Measurements from ENCODE around the gene ZDHHC17. TPM values are rescaled to one million over a fixed set of nuclear protein-coding genes. Genes with fewer than 3 reads are reported as not detected.

Gene ZDHHC17
- total RNA-seq, 6 experiments from 2014 or later, result 7.7 to 12.2 (median 9.5) TPM

DNA sequence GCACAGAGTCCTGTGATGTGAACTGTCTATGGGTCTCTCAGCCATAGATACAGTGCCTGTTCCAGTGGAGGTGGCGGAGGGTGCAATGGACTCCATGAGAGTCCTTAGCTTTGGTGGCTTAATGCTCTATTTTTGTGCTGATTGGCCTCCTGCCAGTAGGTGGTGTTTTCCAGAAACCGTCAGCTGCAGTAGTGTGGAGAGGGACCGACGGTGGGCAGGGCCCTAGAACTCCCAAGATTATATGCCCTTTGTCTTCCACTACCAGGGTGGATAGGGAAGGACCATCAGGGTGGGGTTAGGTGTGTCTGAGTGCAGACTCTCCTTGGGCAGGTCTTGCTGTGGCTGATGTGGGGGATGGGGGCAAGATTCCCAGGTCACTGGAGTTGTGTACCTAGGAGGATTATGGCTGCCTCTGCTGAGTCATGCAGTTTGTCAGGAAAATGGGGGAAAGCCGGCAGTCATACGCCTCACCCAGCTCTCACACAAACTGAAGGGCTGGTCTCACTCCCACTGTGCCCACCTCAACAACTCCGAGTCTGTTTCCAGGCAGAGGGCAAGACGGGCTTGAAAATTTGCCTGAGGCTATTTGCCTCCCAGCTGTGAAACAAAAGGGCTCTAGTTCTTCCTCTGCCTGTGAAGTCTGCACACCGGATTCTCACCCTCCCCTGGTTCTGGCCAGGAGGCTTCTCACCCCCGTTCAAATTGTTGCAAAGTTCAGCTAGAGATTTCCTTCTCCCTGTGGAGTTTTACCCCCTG is 24.9 kb upstream of the ZDHHC17 start:
- Histone ChIP-seq H3K9me3 (no peaks in the 10 kb centered on the region), H3K27ac (no peak overlapping the region), H3K4me1 (no peaks in the 10 kb centered on the region), H3K27me3 (no peaks in the 10 kb centered on the region), H3K36me3 (no peaks in the 10 kb centered on the region), H3K4me3 (no peak overlapping the region)
- TF ChIP-seq POLR2A (IDR thresholded peaks at IDR 0.05) (no peak), CTCF (IDR thresholded peaks at IDR 0.05) (no peak)
- WGBS (ENCODE audit: insufficient coverage, low coverage, low lambda C conversion rate, missing lambda C conversion rate), result 83% methylated on average over 7 of the region's 10 CpGs
- DNase-seq, result no peak
- no peak for ATAC-seq
- intact Hi-C loops (cut with DNase I), result no loop called here

DNA sequence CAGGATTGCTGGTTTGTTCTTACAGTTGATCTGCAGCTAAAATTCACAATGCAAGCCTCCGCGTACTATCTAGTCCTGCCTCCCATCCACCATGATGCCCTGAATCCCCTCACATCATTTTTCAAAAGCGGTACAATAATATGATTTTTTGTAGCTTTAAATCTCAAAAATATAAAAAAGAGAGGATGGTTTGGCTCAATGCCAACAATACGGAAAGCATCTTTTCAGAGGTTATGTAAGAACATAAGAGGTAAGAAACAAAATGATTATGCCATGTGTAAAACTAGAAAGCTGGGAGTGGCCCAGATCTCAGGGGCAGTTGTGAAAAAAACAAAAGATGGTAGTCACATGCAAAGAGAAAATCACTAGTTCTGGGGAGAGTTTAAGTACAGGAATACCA is 24.0 kb upstream of the ZDHHC17 start:
- Histone ChIP-seq H3K27me3 (no peaks in the 10 kb centered on the region), H3K4me1 (no peaks in the 10 kb centered on the region), H3K27ac (no peak overlapping the region), H3K9me3 (no peaks in the 10 kb centered on the region), H3K36me3 (no peaks in the 10 kb centered on the region), H3K4me3 (no peak overlapping the region)
- intact Hi-C loops (cut with DNase I), result no loop called here
- no peak for TF ChIP-seq POLR2A (IDR thresholded peaks at IDR 0.05)
- TF ChIP-seq CTCF (IDR thresholded peaks at IDR 0.05), result no peak
- DNase-seq, result no peak
- WGBS (ENCODE audit: insufficient coverage, low coverage, low lambda C conversion rate, missing lambda C conversion rate), result 75% methylated on average over 4 of the region's 4 CpGs
- no peak for ATAC-seq

- Histone ChIP-seq H3K27me3 (no peaks in the 10 kb centered on the region), H3K36me3 (no peaks in the 10 kb centered on the region), H3K4me3 (no peak overlapping the region), H3K4me1 (no peaks in the 10 kb centered on the region), H3K27ac (no peak overlapping the region), H3K9me3 (no peaks in the 10 kb centered on the region)
- intact Hi-C loops (cut with DNase I), result no loop called here
- TF ChIP-seq CTCF (IDR thresholded peaks at IDR 0.05), result no peak
- no peak for TF ChIP-seq POLR2A (IDR thresholded peaks at IDR 0.05)
- ATAC-seq (no peak), DNase-seq (no peak)
- 85% methylated on average over 8 of the region's 8 CpGs for WGBS (ENCODE audit: insufficient coverage, low coverage, low lambda C conversion rate, missing lambda C conversion rate)
These were observed 23.4 kb upstream of the ZDHHC17 start for GRCh38 chr12:76740501-76740900.

DNA sequence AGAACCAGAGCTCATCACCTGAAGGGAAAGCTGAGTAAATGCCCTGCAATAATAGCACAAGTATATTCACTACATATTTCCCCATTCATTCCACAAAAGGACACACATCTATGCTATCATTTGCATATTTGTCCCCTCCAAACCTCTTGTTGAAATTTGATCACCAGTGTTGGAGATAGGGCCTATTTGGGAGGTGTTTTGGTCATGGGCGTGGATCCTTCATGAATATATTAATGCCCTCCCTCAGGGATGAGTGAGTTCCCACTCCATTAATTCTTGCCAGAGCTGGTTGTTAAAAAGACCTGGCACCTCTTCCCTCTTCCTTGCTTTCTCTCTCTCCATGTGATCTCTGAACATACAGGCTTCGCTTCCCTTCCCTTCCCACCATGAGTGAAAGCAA is 18.6 kb upstream of the ZDHHC17 start:
- Histone ChIP-seq H3K27me3 (no peaks in the 10 kb centered on the region), H3K36me3 (no peaks in the 10 kb centered on the region), H3K4me3 (no peak overlapping the region), H3K27ac (no peak overlapping the region), H3K9me3 (no peaks in the 10 kb centered on the region), H3K4me1 (no peaks in the 10 kb centered on the region)
- 93% methylated on average over 2 of the region's 2 CpGs for WGBS (ENCODE audit: insufficient coverage, low coverage, low lambda C conversion rate, missing lambda C conversion rate)
- TF ChIP-seq POLR2A (IDR thresholded peaks at IDR 0.05), result no peak
- intact Hi-C loops (cut with DNase I), result no loop called here
- DNase-seq (no peak), ATAC-seq (no peak)

DNA sequence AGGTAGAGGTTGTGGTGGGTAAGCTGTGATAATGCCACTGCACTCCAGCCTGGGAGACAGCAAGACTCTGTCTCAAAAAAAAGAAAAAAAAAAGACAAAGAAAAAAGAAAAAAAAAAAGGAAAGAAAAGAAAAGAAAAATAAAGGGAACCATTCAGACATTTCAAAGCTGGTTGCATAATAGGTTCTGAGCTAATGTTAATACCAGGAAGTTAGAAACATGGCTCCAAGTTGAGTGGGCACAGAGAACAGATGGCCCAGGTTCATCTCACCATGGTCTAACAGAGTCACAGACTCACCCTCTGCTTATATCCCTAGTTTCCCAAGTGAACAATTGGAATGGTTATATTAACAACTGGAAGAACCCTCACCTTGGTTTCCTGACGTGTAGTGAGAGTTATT is 17.4 kb upstream of the ZDHHC17 start:
- 42% methylated on average over 1 of the region's 1 CpG for WGBS (ENCODE audit: insufficient coverage, low coverage, low lambda C conversion rate, missing lambda C conversion rate)
- ATAC-seq, result no peak

More for the DNA sequence above, 17.4 kb upstream of the ZDHHC17 start:
- Histone ChIP-seq H3K27me3 (no peaks in the 10 kb centered on the region), H3K4me1 (no peaks in the 10 kb centered on the region), H3K9me3 (no peaks in the 10 kb centered on the region), H3K4me3 (no peak overlapping the region), H3K27ac (no peak overlapping the region), H3K36me3 (no peaks in the 10 kb centered on the region)
- DNase-seq, result no peak
- TF ChIP-seq CTCF (IDR thresholded peaks at IDR 0.05) (no peak), POLR2A (IDR thresholded peaks at IDR 0.05) (no peak)
- intact Hi-C loops (cut with DNase I), result no loop called here
